Measurements from ENCODE around the gene ECE2.

The ECE2 gene

GRCh38 chr3:184239221-184239620 lies 36.6 kb upstream of the ECE2 start:
- DNase-seq, result no peak
- in situ Hi-C loops (cut with MboI; ENCODE audit: low pct_unique_long_range_greater_than_20kb, low sequenced_read_pairs), result no loop called here

DNA sequence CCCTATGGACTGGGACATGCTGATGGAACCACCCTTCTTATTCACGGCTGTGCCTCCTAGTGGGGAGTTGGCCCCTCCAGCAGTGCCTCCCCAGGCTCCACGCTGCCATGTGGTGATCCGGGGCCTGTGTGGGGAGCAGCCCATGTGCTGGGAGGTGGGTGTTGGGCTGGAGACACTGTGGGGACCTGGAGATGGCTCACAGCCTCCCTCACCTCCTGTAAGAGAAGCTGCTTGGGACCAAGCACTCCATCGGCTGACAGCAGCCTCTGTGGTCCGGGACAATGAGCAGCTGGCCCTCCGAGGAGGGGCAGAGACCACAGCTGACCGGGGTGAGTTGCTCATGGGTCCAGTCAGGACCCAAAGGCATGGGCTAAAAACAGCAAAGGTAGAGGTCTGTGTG lies 36.1 kb upstream of the ECE2 start:
- DNase-seq, result no peak
- in situ Hi-C loops (cut with MboI; ENCODE audit: low pct_unique_long_range_greater_than_20kb, low sequenced_read_pairs), result no loop called here

DNA sequence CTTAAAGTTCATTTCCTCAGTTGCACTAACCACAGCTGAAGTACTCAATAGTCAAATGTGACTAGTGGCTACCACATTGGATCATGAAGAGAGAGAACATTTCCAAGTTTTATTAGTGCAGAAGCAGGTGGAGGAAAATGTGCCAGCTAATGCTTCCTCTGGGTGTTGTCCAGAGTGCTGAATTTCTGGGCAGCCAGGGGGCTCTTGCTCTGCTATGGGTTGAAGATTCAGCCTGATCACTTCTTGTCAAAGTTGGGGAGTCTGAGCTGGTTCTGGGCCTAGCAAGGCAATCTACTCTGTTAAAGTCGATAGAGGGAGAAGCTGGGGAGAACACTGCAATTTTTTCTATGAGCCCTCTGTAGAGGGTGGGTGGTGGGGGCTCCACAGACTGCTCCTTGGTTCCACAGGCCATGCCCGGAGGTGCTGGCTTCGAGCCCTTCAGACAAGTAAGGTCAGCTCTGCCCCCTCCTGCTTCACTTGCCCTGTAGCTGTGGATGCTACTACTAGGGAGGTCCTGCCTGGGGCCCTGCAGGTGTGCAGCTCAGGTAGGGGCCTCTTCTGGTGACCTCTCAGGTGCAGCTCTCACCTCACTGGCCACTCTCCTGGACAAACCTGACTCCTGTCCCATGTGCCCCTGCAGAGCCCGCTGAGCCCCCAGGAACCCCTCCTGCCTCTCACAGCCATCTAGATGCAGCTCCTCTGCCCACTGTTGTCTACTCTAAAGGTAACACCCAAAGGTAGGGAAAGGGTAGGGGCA lies 35.3 kb upstream of the ECE2 start:
- DNase-seq, result peak; percentile 49
- in situ Hi-C loops (cut with MboI; ENCODE audit: low pct_unique_long_range_greater_than_20kb, low sequenced_read_pairs), result no loop called here

- DNase-seq, result no peak
- in situ Hi-C loops (cut with MboI; ENCODE audit: low pct_unique_long_range_greater_than_20kb, low sequenced_read_pairs), result no loop called here
These were observed 34.7 kb upstream of the ECE2 start for GRCh38 chr3:184241141-184241446.

DNA sequence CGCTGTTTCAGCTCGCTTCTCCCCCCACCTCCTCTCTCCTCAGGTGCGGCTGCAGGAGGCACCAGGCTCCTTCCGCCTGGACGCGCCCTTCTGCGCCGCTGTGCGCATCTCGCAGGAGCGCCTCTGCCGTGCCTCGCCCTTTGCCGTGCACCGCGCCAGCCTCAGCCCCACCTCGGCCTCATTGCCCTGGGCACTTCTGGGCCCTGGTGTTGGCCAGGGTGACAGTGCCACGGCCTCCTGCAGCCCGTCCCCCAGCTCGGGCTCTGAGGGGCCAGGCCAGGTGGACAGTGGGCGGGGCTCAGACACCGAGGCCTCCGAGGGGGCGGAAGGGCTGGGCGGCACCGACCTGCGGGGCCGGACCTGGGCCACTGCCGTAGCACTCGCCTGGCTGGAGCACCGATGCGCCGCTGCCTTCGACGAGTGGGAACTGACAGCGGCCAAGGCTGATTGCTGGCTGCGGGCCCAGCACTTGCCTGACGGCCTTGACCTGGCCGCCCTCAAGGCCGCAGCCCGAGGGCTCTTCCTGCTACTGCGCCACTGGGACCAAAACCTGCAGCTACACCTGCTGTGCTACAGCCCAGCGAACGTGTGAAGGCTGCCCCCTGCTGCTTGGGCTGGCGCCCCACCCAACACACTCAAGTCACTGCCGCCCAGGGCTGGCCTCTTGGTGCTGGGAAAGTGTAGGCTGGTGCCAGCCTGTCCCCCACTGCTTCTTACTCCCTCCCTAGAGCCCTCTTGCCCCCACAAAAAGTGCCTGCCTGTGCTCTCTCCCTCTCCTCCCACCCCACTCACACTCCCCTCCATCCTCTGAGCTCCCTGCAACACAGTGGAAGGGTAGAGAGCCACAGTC lies 34.1 kb upstream of the ECE2 start:
- no peak for DNase-seq
- in situ Hi-C loops (cut with MboI; ENCODE audit: low pct_unique_long_range_greater_than_20kb, low sequenced_read_pairs), result no loop called here

GRCh38 chr3:184242297-184242685 lies 33.5 kb upstream of the ECE2 start:
- DNase-seq, result no peak
- in situ Hi-C loops (cut with MboI; ENCODE audit: low pct_unique_long_range_greater_than_20kb, low sequenced_read_pairs), result no loop called here

DNA sequence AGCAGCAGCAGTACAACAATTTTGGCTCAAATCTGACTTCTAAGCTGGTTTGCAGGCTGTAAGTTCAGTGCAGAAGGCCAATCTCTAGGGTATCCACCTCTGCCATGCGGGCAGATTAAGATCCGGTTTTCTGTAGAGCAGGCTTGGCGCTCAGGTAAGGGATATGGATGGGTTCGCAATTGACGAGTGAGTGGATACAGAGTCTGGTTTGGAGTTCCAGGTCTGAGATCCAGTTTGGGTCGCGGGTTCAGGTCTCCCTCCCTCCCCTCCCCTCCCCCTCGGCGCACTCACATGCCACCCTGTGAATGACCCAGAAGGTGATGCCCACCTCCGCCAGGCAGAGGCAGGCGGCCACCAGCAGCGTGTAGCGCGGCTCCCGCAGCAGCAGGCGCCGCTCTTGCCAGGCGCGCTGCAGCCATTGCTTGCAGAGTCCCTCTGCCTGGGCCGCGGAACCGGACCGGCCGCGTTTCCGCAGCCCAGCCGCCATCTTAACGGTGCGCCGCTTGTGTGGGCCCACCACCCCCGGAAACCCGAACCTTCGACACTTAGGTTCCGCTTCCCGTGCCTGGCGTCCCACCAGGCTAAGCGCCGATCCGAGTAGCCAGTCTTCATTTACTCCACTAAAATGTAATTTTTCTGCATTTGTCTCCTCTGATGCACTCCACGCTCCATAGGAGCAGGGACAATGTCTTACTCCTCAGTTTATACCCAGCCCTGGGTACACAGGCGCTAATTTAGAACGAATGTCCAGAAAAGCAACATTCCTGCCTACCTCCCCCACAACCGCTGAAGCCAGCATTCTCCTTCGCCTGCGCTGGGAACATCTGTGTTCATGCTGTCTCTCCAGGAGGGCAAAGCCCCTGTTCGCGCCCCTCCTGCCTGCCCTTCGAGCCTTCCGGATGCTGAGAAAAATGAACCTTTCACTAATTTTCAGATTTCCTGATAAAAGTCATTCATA lies 27.1 kb upstream of the ECE2 start, which contains the start of gene ALG3:
Gene ALG3, minus strand, starts transcription at position 509 of the 958 bp plus-strand sequence. Its CDS starts 22 bp downstream, at position 487.
- in situ Hi-C loops (cut with MboI; ENCODE audit: low pct_unique_long_range_greater_than_20kb, low sequenced_read_pairs), result no loop called here
- DNase-seq, result peak; percentile 87

DNA sequence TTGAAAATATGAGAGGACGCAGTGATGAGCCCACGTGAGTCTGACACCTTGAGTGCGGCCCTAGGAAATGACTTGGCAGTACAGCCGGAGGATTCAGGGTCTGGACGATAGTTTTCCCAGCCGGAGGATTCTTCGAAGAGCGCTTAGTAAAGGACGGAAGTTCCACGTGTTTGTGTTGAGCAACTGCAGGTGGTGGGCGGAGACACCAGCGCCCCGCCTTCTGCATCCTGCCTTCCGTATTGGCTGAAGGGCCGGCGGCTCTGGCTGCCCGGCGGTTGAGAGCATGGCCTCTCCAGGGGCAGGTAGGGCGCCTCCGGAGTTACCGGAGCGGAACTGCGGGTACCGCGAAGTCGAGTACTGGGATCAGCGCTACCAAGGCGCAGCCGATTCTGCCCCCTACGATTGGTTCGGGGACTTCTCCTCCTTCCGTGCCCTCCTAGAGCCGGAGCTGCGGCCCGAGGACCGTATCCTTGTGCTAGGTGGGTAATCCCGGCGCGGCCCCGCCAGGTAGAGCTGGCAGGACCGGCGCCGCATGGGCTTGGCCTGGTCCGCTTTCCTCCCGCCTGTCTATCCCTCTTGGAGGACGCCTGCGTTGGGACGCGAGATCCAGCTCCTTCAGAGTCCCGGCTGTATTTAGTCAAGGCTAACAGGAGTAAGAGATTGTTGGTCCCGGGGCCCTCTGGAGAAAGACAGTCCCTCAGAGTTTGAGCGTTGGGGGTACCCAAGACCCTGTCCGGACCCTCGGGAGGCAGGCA lies 26.2 kb upstream of the ECE2 start, which contains the start of gene EEF1AKMT4:
Gene EEF1AKMT4, plus strand, starts transcription at position 261 of the 755 bp plus-strand sequence. Its CDS starts 23 bp downstream, at position 284.
- in situ Hi-C loops (cut with MboI; ENCODE audit: low pct_unique_long_range_greater_than_20kb, low sequenced_read_pairs), result no loop called here
- peak; percentile 98 for DNase-seq

- peak; percentile 96 for DNase-seq
- in situ Hi-C loops (cut with MboI; ENCODE audit: low pct_unique_long_range_greater_than_20kb, low sequenced_read_pairs), result no loop called here
These were observed 25.5 kb upstream of the ECE2 start for GRCh38 chr3:184250167-184250828.

DNA sequence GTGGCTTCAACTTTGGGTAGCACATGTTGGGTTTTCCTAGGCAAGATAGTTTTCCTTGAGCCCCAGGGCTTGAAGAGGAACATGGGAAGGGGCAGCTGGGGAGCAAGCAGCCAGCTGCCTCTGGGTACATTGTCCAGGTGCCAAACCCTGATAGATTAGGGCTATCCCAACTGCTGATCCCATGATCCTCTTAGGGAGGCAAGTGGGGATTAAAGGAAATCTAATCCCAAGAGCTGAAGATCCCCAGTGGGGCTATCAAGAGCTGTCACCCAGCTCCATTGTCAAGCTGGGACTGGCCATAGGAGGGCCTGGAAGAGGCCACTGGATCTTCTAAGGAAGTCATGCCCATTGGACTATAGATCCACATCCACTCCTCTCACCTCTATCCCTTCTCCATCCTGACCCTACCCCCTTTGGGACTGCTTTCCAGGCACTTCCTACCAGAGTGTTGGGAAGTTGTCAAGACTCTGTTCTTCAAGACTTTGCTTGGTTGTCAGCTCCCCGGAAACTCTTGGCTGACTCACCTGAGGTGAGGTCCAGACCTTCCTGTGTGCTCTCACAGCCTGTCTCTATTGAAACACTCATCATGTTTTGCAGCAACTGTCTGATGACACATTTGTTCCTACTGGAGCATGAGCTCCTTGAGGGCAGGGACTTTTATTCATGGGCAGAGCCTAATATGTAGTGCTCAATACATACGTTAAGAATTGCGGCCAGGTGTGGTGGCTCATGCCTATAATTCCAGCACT lies 20.4 kb upstream of the ECE2 start:
- in situ Hi-C loops (cut with MboI; ENCODE audit: low pct_unique_long_range_greater_than_20kb, low sequenced_read_pairs), result no loop called here
- DNase-seq, result no peak

GRCh38 chr3:184257083-184257915 lies 18.5 kb upstream of the ECE2 start:
- DNase-seq, result no peak
- in situ Hi-C loops (cut with MboI; ENCODE audit: low pct_unique_long_range_greater_than_20kb, low sequenced_read_pairs), result no loop called here

- in situ Hi-C loops (cut with MboI; ENCODE audit: low pct_unique_long_range_greater_than_20kb, low sequenced_read_pairs), result no loop called here
- no peak for DNase-seq
These were observed 16.9 kb upstream of the ECE2 start for GRCh38 chr3:184258926-184259325.

DNA sequence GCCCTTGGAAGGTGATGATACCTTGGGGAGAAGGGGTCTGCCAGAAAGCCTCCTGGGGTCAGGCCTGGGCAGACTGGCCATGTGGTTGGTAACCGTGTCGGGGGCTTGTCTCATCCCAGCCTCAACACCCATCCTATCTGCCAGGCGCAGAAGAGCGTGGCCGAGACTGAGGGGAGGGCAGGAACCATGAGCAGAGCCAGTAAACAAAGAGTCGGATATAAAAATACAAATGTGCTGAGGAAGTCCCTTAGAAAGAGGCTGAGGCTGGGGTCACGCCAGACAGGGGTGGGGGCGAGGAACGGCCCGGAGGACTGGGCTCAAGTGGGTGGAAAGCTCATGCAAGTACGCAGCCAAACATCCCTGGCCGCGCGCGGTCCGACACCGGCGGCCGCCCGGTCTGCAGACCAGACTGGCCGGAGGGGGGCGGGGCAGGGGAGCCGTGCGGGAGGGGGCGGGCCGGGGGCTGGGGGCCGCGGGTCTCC lies 16.4 kb upstream of the ECE2 start:
- no peak for DNase-seq

DNA sequence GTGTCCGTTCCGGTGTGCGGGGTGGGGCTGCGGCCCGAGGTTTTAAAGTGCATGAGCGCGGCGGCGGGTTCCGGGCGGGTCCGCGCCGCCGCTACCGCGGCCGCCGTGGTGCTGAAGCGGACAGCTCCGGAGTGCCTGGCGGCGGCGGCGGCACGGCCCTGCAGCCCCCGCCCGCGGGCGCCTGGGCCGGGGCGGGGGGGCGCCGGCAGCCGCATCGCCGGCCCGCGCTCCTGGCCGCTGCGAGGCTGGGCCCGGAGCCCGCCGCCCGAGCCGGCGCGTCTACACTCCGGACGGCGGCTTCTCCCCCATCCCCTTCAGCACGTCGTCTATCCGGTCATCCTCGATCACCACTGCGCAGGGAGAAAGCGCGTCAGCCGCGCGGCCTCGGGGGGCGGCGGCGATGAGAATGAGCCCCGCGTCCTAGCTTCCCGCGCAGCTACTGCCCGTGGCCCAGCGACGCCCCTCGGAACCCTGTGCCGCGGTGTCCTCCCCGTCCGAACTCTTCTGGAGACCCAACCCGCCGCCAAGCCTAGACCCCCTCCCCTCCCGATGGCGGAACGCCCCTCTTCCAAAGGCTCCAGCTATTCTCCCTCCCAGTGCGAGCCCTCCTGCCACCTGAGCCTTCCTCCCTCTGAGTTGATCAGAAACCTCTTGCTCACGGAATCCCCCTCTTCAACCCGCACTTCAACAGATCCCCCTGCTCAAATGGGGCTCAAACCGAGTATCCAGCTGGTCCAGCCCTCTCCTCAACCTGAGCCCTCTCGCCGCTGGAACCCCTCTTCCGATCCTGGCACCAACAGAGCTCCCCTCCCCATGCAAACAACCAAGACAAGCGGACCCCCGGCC lies 15.7 kb upstream of the ECE2 start:
- in situ Hi-C loops (cut with MboI; ENCODE audit: low pct_unique_long_range_greater_than_20kb, low sequenced_read_pairs), result no loop called here
- peak; percentile 21 for DNase-seq

More for the DNA sequence above, 16.4 kb upstream of the ECE2 start:
- in situ Hi-C loops (cut with MboI; ENCODE audit: low pct_unique_long_range_greater_than_20kb, low sequenced_read_pairs), result no loop called here

- in situ Hi-C loops (cut with MboI; ENCODE audit: low pct_unique_long_range_greater_than_20kb, low sequenced_read_pairs), result no loop called here
- DNase-seq, result peak; percentile 19
These were observed 15.0 kb upstream of the ECE2 start for GRCh38 chr3:184260724-184261269.

Measured in KBM-7 (cell line).